ENCODE data around the gene MFSD1.

Gene MFSD1

GRCh38 chr3:158801696-158802408 lies at the start of gene MFSD1:
MFSD1 (plus strand) TSS chr3:158802054; CDS start chr3:158802153, 99 bp downstream.
- no peak for TF ChIP-seq CTCF (IDR thresholded peaks at IDR 0.05; ENCODE audit: low read depth, low read length)

GRCh38 chr3:158753854-158754253 lies 48.0 kb upstream of the MFSD1 start:
- DNase-seq (ENCODE audit: low read depth in 2 of 2): no peak
- TF ChIP-seq CTCF (IDR thresholded peaks at IDR 0.05; ENCODE audit: low read depth, low read length): no peak
- no peak overlapping the region for H3K4me3 ChIP-seq (replicated peaks in 1 of 2; ENCODE audit: low read depth in 2 of 2, low read length in 2 of 2)

More at GRCh38 chr3:158801696-158802408, at the start of gene MFSD1:
- H3K4me3 ChIP-seq (replicated peaks in 1 of 2; ENCODE audit: low read depth in 2 of 2, low read length in 2 of 2): peak within 1 kb of the TSS; percentile 78 to 84
- peak; percentile 92 to 94 for DNase-seq (ENCODE audit: low read depth in 2 of 2)

- H3K4me3 ChIP-seq (replicated peaks in 1 of 2; ENCODE audit: low read depth in 2 of 2, low read length in 2 of 2): no peak overlapping the region
- TF ChIP-seq CTCF (IDR thresholded peaks at IDR 0.05; ENCODE audit: low read depth, low read length): no peak
- DNase-seq (ENCODE audit: low read depth in 2 of 2): no peak
These were observed 46.4 kb upstream of the MFSD1 start for GRCh38 chr3:158755421-158755820.

GRCh38 chr3:158761350-158761749 lies 40.5 kb upstream of the MFSD1 start:
- H3K4me3 ChIP-seq (replicated peaks in 1 of 2; ENCODE audit: low read depth in 2 of 2, low read length in 2 of 2): no peak overlapping the region
- no peak for TF ChIP-seq CTCF (IDR thresholded peaks at IDR 0.05; ENCODE audit: low read depth, low read length)
- DNase-seq (ENCODE audit: low read depth in 2 of 2): no peak

- no peak for TF ChIP-seq CTCF (IDR thresholded peaks at IDR 0.05; ENCODE audit: low read depth, low read length)
These were observed 39.2 kb upstream of the MFSD1 start for GRCh38 chr3:158762701-158763100.

GRCh38 chr3:158763421-158763820 lies 38.4 kb upstream of the MFSD1 start:
- H3K4me3 ChIP-seq (replicated peaks in 1 of 2; ENCODE audit: low read depth in 2 of 2, low read length in 2 of 2): no peak overlapping the region
- DNase-seq (ENCODE audit: low read depth in 2 of 2): no peak
- TF ChIP-seq CTCF (IDR thresholded peaks at IDR 0.05; ENCODE audit: low read depth, low read length): no peak

More at GRCh38 chr3:158762701-158763100, 39.2 kb upstream of the MFSD1 start:
- H3K4me3 ChIP-seq (replicated peaks in 1 of 2; ENCODE audit: low read depth in 2 of 2, low read length in 2 of 2): no peak overlapping the region
- DNase-seq (ENCODE audit: low read depth in 2 of 2): peak in 1 of 2 donors; percentile 16
